GM12892 (cell line): Measurements from ENCODE around the gene COP1.

Experiments
- DNase-seq: peaks from one replicate; pipeline ENCODE4 v3.0.0; 2011; ENCODE audit not compliant: insufficient read length
- FAIRE-seq: peaks from 2 replicates; lab custom pipeline; 2011; peaks lifted over from hg19 to GRCh38; lab: Jason Lieb, UNC
- POLR2A ChIP-seq: IDR thresholded peaks from 2 replicates; pipeline ENCODE4 v1.6.1; 2011; ENCODE audit warnings: low read depth, low read length, control low read depth
- POLR2AphosphoS5 ChIP-seq: IDR thresholded peaks from 2 replicates; pipeline ENCODE4 v1.6.1; 2011; ENCODE audit warnings: low read depth, low read length, control low read depth
- TAF1 ChIP-seq: IDR thresholded peaks from 2 replicates; pipeline ENCODE4 v1.6.1; 2011; ENCODE audit warnings: low read depth, mild to moderate bottlenecking, control low read depth, low read length, borderline replicate concordance

The COP1 gene

GRCh38 chr1:176196728-176197127 is 10.4 kb downstream of the COP1 start:
- no peak for TF ChIP-seq POLR2A
- TF ChIP-seq TAF1: no peak
- no peak for TF ChIP-seq POLR2AphosphoS5
- DNase-seq: no peak
- FAIRE-seq: no peak

GRCh38 chr1:176195547-176195946 is 11.5 kb downstream of the COP1 start:
- DNase-seq (no peak), FAIRE-seq (no peak)

GRCh38 chr1:176193663-176194062 is 13.4 kb downstream of the COP1 start:
- FAIRE-seq (no peak), DNase-seq (no peak)
- no peak for TF ChIP-seq TAF1
- no peak for TF ChIP-seq POLR2AphosphoS5
- no peak for TF ChIP-seq POLR2A

More at GRCh38 chr1:176195547-176195946, 11.5 kb downstream of the COP1 start:
- TF ChIP-seq TAF1: no peak
- TF ChIP-seq POLR2A: no peak
- TF ChIP-seq POLR2AphosphoS5: no peak

GRCh38 chr1:176193023-176193422 is 14.1 kb downstream of the COP1 start:
- DNase-seq: no peak
- FAIRE-seq: peak; percentile 67
- TF ChIP-seq POLR2AphosphoS5 (no peak), TAF1 (no peak)

- FAIRE-seq (no peak), DNase-seq (no peak)
- no peak for TF ChIP-seq TAF1
- TF ChIP-seq POLR2AphosphoS5: no peak
- TF ChIP-seq POLR2A: no peak
These were observed 18.5 kb downstream of the COP1 start for GRCh38 chr1:176188604-176189003.

- TF ChIP-seq TAF1: no peak
- TF ChIP-seq POLR2AphosphoS5: no peak
- TF ChIP-seq POLR2A: no peak
- no peak for FAIRE-seq
These were observed 20.1 kb downstream of the COP1 start for GRCh38 chr1:176187001-176187400.

GRCh38 chr1:176183618-176184017 is 23.5 kb downstream of the COP1 start:
- DNase-seq: no peak
- FAIRE-seq: no peak
- TF ChIP-seq POLR2AphosphoS5 (no peak), TAF1 (no peak), POLR2A (no peak)

More at GRCh38 chr1:176187001-176187400, 20.1 kb downstream of the COP1 start:
- no peak for DNase-seq

GRCh38 chr1:176178316-176178715 is 28.8 kb downstream of the COP1 start:
- TF ChIP-seq POLR2AphosphoS5 (no peak), TAF1 (no peak), POLR2A (no peak)
- no peak for DNase-seq
- no peak for FAIRE-seq

- TF ChIP-seq POLR2AphosphoS5: no peak
- TF ChIP-seq POLR2A: no peak
- no peak for TF ChIP-seq TAF1
- no peak for DNase-seq
- peak; percentile 33 for FAIRE-seq
These were observed 29.3 kb downstream of the COP1 start for GRCh38 chr1:176177764-176178163.

- no peak for FAIRE-seq
- TF ChIP-seq TAF1 (no peak), POLR2A (no peak), POLR2AphosphoS5 (no peak)
- DNase-seq: no peak
These were observed 33.0 kb downstream of the COP1 start for GRCh38 chr1:176174108-176174507.

GRCh38 chr1:176172215-176172614 is 34.9 kb downstream of the COP1 start:
- TF ChIP-seq TAF1: no peak
- no peak for TF ChIP-seq POLR2A
- no peak for TF ChIP-seq POLR2AphosphoS5
- no peak for FAIRE-seq
- DNase-seq: no peak

GRCh38 chr1:176167210-176167609 is 39.9 kb downstream of the COP1 start:
- DNase-seq: no peak
- no peak for TF ChIP-seq POLR2A
- no peak for TF ChIP-seq POLR2AphosphoS5
- no peak for TF ChIP-seq TAF1
- FAIRE-seq: no peak
